A673 (cell line): ENCODE results near the gene DZANK1. TPM values are rescaled to one million over a fixed set of nuclear protein-coding genes. Genes with fewer than 3 reads are reported as not detected.
"Not testable (repeated sequence)": the region's sequence is repeated elsewhere in the genome, so short reads cannot be mapped to it uniquely, and the experiment has no call there.

ENCODE experiments used
- BruUV-seq: library from RNA; stranded (reverse); fragments of 400-500 nt; replicated peaks from 2 replicates; lab custom pipeline; 2021; lab: Mats Ljungman, UMichigan
- CTCF ChIA-PET: fragments of 300-600 bp; sonication (Branson Sonifier 250); formaldehyde crosslinking; loops from one replicate; lab custom pipeline; 2022; ENCODE audit warnings: antibody characterized with exemption; lab: Charles Lee
- POLR2A ChIA-PET: fragments of 300-600 bp; sonication (Branson Sonifier 250); formaldehyde crosslinking; loops from one replicate; lab custom pipeline; 2022; ENCODE audit warnings: antibody characterized with exemption; ENCODE audit not compliant: low non-redundant PET; lab: Charles Lee
- DNase-seq: peaks from one replicate; pipeline ENCODE4 v3.0.0-alpha.2; 2015; ENCODE audit warnings: low spot score
- H3K27ac ChIP-seq: fragments of 200-600 bp; sonication (generic); 2 replicates; pipeline ENCODE4 v1.5.1; 2016; ENCODE audit warnings: mixed run types, low read depth, mild to moderate bottlenecking, mixed read lengths, antibody characterized with exemption, low read length; ENCODE audit not compliant: poor library complexity, severe bottlenecking
- H3K27me3 ChIP-seq: fragments of 200-600 bp; sonication (generic); replicated peaks from 2 replicates; pipeline ENCODE4 v1.6.1; 2017; ENCODE audit warnings: mixed run types, low read depth, mild to moderate bottlenecking, mixed read lengths, antibody characterized with exemption, low read length; ENCODE audit not compliant: insufficient read depth, poor library complexity
- H3K36me3 ChIP-seq: fragments of 200-600 bp; sonication (generic); 2 replicates; pipeline ENCODE4 v1.6.1; 2016; ENCODE audit warnings: mixed run types, mild to moderate bottlenecking, mixed read lengths, antibody characterized with exemption, low read length; ENCODE audit not compliant: insufficient read depth, poor library complexity, severe bottlenecking
- H3K4me1 ChIP-seq: fragments of 200-600 bp; sonication (generic); 2 replicates; pipeline ENCODE4 v1.6.1; 2017; ENCODE audit warnings: mixed run types, mild to moderate bottlenecking, mixed read lengths, antibody characterized with exemption, low read length; ENCODE audit not compliant: insufficient read depth, poor library complexity, severe bottlenecking
- H3K4me3 ChIP-seq: fragments of 200-600 bp; sonication (generic); 2 replicates; pipeline ENCODE4 v1.5.1; 2016; ENCODE audit warnings: low read depth, mixed run types, mild to moderate bottlenecking, mixed read lengths, low read length; ENCODE audit not compliant: poor library complexity, severe bottlenecking
- H3K9me3 ChIP-seq: fragments of 200-600 bp; sonication (generic); 2 replicates; pipeline ENCODE4 v1.6.1; 2016; ENCODE audit warnings: mixed run types, low read depth, mild to moderate bottlenecking, mixed read lengths, antibody characterized with exemption, low read length; ENCODE audit not compliant: poor library complexity, severe bottlenecking
- EZH2 ChIP-seq: fragments of 200-600 bp; sonication (generic); IDR thresholded peaks from 2 replicates; pipeline ENCODE4 v1.6.1; 2017; ENCODE audit warnings: borderline replicate concordance, low read depth, mild to moderate bottlenecking, mixed read lengths, antibody characterized with exemption, low read length; ENCODE audit not compliant: poor library complexity, severe bottlenecking
- intact Hi-C: fragments of 100-400 bp; cut with micrococcal nuclease; formaldehyde crosslinking; loops from one replicate; pipeline ENCODE4 v1.10.0; 2022; ENCODE audit not compliant: unreplicated experiment
- total RNA-seq: library from RNA; stranded (reverse); gene quantifications from 2 replicates; pipeline ENCODE4 v1.2.3, GENCODE V29; 2021
- TF ChIP-seq, protein P1 (sequence below): fragments of 300-800, 200-600 bp; sonication (generic); conservative IDR thresholded peaks from 2 replicates; pipeline ENCODE4 v1.5.1; 2017; ENCODE audit warnings: low read depth, mild to moderate bottlenecking, antibody characterized with exemption, low read length, moderate library complexity, mixed read lengths

Gene DZANK1
- total RNA-seq, 1 experiment from 2014 or later: 3.9 TPM

DNA sequence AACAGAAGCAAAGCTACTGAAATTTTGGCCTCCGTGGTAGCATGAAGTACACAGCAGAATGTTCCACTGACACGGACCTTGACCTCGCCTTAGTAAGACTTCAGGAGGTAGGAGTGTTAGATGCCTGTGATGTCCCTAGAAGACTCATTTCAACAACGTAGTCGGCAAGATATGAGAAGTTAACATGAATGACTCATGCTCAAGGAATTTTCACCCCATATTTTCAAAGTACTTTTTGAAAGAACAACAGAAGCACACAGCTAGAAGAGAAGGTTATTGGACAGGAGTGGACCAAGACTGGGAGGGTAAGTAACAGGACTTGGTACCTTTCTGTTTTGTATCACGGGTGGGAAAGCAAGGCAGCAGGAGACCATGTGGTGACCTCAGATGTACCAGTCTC, 78.0 kb downstream of the DZANK1 start:
- Histone ChIP-seq H3K27ac (no peak overlapping the region), H3K9me3 (no peaks in the 10 kb centered on the region), H3K4me1 (no peaks in the 10 kb centered on the region), H3K4me3 (no peak overlapping the region), H3K27me3 (no peaks in the 10 kb centered on the region), H3K36me3 (no peaks in the 10 kb centered on the region)
- ChIA-PET POLR2A (no interaction called here), CTCF (no interaction called here)
- no TSS peak for BruUV-seq
- no peak for DNase-seq
- TF ChIP-seq EZH2: no peak
- TF ChIP-seq, protein P1, sequence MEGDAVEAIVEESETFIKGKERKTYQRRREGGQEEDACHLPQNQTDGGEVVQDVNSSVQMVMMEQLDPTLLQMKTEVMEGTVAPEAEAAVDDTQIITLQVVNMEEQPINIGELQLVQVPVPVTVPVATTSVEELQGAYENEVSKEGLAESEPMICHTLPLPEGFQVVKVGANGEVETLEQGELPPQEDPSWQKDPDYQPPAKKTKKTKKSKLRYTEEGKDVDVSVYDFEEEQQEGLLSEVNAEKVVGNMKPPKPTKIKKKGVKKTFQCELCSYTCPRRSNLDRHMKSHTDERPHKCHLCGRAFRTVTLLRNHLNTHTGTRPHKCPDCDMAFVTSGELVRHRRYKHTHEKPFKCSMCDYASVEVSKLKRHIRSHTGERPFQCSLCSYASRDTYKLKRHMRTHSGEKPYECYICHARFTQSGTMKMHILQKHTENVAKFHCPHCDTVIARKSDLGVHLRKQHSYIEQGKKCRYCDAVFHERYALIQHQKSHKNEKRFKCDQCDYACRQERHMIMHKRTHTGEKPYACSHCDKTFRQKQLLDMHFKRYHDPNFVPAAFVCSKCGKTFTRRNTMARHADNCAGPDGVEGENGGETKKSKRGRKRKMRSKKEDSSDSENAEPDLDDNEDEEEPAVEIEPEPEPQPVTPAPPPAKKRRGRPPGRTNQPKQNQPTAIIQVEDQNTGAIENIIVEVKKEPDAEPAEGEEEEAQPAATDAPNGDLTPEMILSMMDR: no peak
- intact Hi-C loops: no loop called here

DNA sequence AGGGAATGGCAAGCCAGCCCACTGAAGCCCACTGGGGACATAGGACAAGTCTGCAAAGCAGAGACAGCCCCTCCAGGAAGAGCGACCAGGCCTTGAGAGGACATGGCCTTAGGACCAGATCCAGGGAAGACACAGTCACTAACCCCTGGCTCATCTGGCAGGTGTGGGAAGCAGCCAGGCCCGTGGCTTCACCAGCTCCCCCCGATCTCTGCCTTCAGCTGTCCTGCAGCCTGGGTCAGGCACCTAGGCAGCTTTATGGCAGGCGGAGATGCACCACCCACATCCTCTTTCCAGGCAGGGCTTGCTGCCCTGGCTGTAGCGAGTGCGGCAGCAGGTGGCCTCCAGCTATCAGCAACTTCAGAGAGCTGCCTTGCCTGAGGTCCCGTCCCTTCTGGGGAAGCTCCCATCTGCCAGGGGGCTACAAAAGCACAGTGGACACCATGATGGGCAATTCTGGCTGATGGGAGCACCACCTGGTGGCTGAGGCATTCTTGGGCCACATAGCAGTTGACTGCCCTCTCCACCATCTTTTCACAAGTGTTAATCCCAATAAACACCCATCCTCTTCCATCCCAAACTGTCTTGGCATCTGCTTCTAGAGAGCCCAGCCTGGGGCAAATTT, 85.8 kb downstream of the DZANK1 start:
- Histone ChIP-seq H3K36me3 (no peaks in the 10 kb centered on the region), H3K9me3 (no peaks in the 10 kb centered on the region), H3K4me3 (no peak overlapping the region), H3K27me3 (no peaks in the 10 kb centered on the region), H3K27ac (no peak overlapping the region), H3K4me1 (no peaks in the 10 kb centered on the region)
- CTCF ChIA-PET: interaction anchor here (0.5 kb wide), 1 partner anchor 98 kb away, joined by 3 read pairs; no protein-coding TSS in a partner anchor
- TF ChIP-seq, protein P1: 0 out of 2 replicates have a peak, but pooled peaks have one; percentile 13
- TF ChIP-seq EZH2: no peak
- DNase-seq: no peak
- intact Hi-C loops: no loop called here
- POLR2A ChIA-PET: no interaction called here
- BruUV-seq: no TSS peak

DNA sequence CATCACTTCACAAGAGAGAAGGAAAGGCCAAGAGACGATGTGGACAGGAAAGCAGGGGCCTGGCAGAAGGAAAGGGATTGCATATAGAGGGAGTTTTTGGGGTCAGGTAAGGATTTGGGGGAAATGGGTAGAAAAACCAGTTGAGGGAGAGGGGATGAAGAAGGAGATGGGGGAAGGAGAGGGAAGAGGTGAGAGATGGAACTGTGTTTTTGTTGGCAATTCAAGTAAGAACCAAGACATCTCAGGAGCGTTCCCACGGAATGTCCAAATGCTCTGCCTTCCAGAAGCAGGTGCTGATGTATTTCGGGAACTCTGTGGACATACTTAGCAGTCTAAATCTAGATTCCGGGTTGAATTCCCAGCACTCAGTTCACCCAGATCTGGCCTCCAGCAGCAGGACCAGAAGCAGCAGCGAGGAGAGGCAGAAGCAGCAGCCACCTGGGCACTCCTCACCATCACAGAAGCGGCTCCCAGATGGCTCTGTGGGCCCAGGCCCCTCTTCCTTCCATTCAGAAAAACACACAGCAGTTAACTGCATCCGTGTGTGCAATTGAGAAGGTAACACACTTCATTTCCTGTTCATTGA, 88.8 kb downstream of the DZANK1 start:
- no TSS peak for BruUV-seq
- CTCF ChIA-PET: no interaction called here

DNA sequence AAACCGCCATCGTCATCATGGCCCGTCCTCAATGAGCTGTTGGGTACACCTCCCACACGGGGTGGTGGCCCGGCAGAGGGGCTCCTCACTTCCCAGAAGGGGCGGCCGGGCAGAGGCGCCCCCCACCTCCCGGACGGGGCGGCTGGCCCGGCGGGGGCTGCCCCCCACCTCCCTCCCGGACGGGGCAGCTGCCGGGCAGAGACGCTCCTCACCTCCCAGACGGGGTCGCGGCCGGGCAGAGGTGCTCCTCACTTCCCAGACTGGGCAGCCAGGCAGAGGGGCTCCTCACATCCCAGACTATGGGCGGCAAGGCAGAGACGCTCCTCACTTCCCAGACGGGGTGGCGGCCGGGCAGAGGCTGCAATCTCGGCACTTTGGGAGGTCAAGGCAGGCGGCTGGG, 91.3 kb downstream of the DZANK1 start:
- POLR2A ChIA-PET, intact Hi-C loops, H3K36me3 ChIP-seq: not testable (repeated sequence)

More for the DNA sequence above, 88.8 kb downstream of the DZANK1 start:
- Histone ChIP-seq H3K27me3 (no peaks in the 10 kb centered on the region), H3K9me3 (no peaks in the 10 kb centered on the region), H3K4me1 (no peaks in the 10 kb centered on the region), H3K4me3 (no peak overlapping the region), H3K27ac (no peak overlapping the region), H3K36me3 (no peaks in the 10 kb centered on the region)
- intact Hi-C loops: no loop called here
- POLR2A ChIA-PET: no interaction called here
- TF ChIP-seq EZH2: no peak
- TF ChIP-seq, protein P1: no peak
- DNase-seq: no peak

More for the DNA sequence above, 91.3 kb downstream of the DZANK1 start:
- H3K4me1 ChIP-seq, H3K9me3 ChIP-seq, DNase-seq, H3K27ac ChIP-seq, H3K27me3 ChIP-seq, CTCF ChIA-PET, BruUV-seq, H3K4me3 ChIP-seq: not testable (repeated sequence)
